Endothelial cell of umbilical vein (primary cell): ENCODE measurements around the gene APP. TPM values are rescaled to one million over a fixed set of nuclear protein-coding genes. Genes with fewer than 3 reads are reported as not detected.
A peak's percentile ranks its signal among the peaks of the same experiment; 100 is the strongest.

Experiments used
- BruUV-seq: library from RNA; stranded (reverse); fragments of 400-500 nt; replicated peaks from 2 replicates; lab custom pipeline; 2021; lab: Mats Ljungman, UMichigan
- CTCF ChIA-PET: fragments of 300-600, 350-600 bp; sonication (Branson Sonifier 250); formaldehyde crosslinking; loops from one replicate; lab custom pipeline; 2021; ENCODE audit warnings: antibody characterized with exemption, inconsistent platforms; lab: Charles Lee
- POLR2A ChIA-PET: fragments of 300-600, 350-600 bp; sonication (Branson Sonifier 250); formaldehyde crosslinking; loops from one replicate; lab custom pipeline; 2021; ENCODE audit warnings: antibody characterized with exemption, inconsistent platforms; lab: Charles Lee
- DNase-seq: peaks from one replicate; pipeline ENCODE4 v3.0.0-alpha.2; 2011; ENCODE audit warnings: low read depth, low spot score
- FAIRE-seq: peaks from 2 replicates; lab custom pipeline; 2011; peaks lifted over from hg19 to GRCh38; lab: Jason Lieb, UNC
- H2AFZ ChIP-seq: 2 replicates; pipeline ENCODE4 v1.6.0; 2012; ENCODE audit warnings: low read depth, low read length, control low read depth, inconsistent platforms
- H3K27ac ChIP-seq: 2 replicates; pipeline ENCODE4 v1.5.1; 2011; ENCODE audit warnings: low read depth, mild to moderate bottlenecking, control low read depth, low read length, moderate library complexity; ENCODE audit not compliant: insufficient read depth
- H3K27me3 ChIP-seq, 2 experiments: 2 replicates each; pipeline versions ENCODE4 v1.6.0 to v1.6.1; 2011; ENCODE audit warnings: low read length in 2 of 2, mixed read lengths in 1 of 2; ENCODE audit not compliant: control insufficient read depth in 2 of 2, insufficient read depth in 2 of 2
- H3K36me3 ChIP-seq, 2 experiments: 2 replicates in 1 of 2; 3 replicates in 1 of 2; pipeline ENCODE4 v1.5.1; 2011; ENCODE audit warnings: low read length in 2 of 2, mild to moderate bottlenecking in 1 of 2, moderate library complexity in 1 of 2; ENCODE audit not compliant: control insufficient read depth in 2 of 2, insufficient read depth in 2 of 2; ENCODE audit errors: extremely low read depth in 1 of 2
- H3K4me1 ChIP-seq: 3 replicates; pipeline ENCODE4 v1.5.1; 2011; ENCODE audit warnings: mild to moderate bottlenecking, low read length; ENCODE audit not compliant: control insufficient read depth, insufficient read depth; ENCODE audit errors: extremely low read depth
- H3K4me2 ChIP-seq: 2 replicates; pipeline ENCODE4 v1.6.1; 2011; ENCODE audit warnings: low read length, control low read depth, mixed read lengths; ENCODE audit not compliant: insufficient read depth
- H3K4me3 ChIP-seq, 3 experiments: fragments of 200-600 bp in 1 of 3; sonication (generic), shearing (Covaris generic) in 1 of 3; replicated peaks in 1 of 3; 2 replicates each; pipeline ENCODE4 v1.5.1; 2011 to 2016; ENCODE audit warnings: control low read depth in 3 of 3, low read length in 3 of 3, mild to moderate bottlenecking in 2 of 3, inconsistent platforms in 1 of 3, low read depth in 1 of 3, moderate library complexity in 1 of 3; ENCODE audit not compliant: insufficient read depth in 1 of 3
- H3K79me2 ChIP-seq: 2 replicates; pipeline ENCODE4 v1.6.0; 2012; ENCODE audit warnings: low read length, inconsistent platforms; ENCODE audit not compliant: control insufficient read depth, insufficient read depth
- H3K9ac ChIP-seq: replicated peaks from 2 replicates; pipeline ENCODE3; 2011; ENCODE audit warnings: low read length, control low read depth; ENCODE audit not compliant: insufficient read depth; ENCODE audit errors: extremely low read depth
- H3K9me1 ChIP-seq: replicated peaks from 3 replicates; pipeline ENCODE4 v1.6.0; 2011; ENCODE audit warnings: mild to moderate bottlenecking, low read length; ENCODE audit not compliant: control insufficient read depth, insufficient read depth; ENCODE audit errors: extremely low read depth
- H3K9me3 ChIP-seq: replicated peaks from 2 replicates; pipeline ENCODE4 v1.5.1; 2012; ENCODE audit warnings: low read length, inconsistent platforms; ENCODE audit not compliant: control insufficient read depth, insufficient read depth
- H4K20me1 ChIP-seq: replicated peaks from 2 replicates; pipeline ENCODE3; 2011; ENCODE audit warnings: mild to moderate bottlenecking, low read length; ENCODE audit not compliant: control insufficient read depth, insufficient read depth; ENCODE audit errors: extremely low read depth
- CTCF ChIP-seq, 2 donors: IDR thresholded peaks; 1 replicate in 1 of 2; 2 replicates in 1 of 2; pipeline ENCODE4 v1.5.1; 2011; ENCODE audit warnings: low read length in 2 of 2, mild to moderate bottlenecking in 2 of 2, moderate library complexity in 2 of 2, control low read depth in 1 of 2, inconsistent platforms in 1 of 2, low read depth in 1 of 2; ENCODE audit not compliant: insufficient read depth in 1 of 2; ENCODE audit errors: extremely low read depth in 1 of 2
- EZH2 ChIP-seq: IDR thresholded peaks from 2 replicates; pipeline ENCODE4 v1.6.1; 2012; ENCODE audit warnings: borderline replicate concordance, low read depth, mild to moderate bottlenecking, moderate library complexity, low read length, inconsistent platforms; ENCODE audit not compliant: severe bottlenecking
- FOS ChIP-seq: IDR thresholded peaks from 2 replicates; pipeline ENCODE4 v1.6.1; 2011; ENCODE audit warnings: mild to moderate bottlenecking, low read length, moderate library complexity, borderline replicate concordance; ENCODE audit not compliant: insufficient read depth
- GATA2 ChIP-seq: IDR thresholded peaks from 2 replicates; pipeline ENCODE4 v1.7.0; 2011; ENCODE audit warnings: low read depth, mild to moderate bottlenecking, moderate library complexity, mixed read lengths, low read length; ENCODE audit not compliant: insufficient read length, insufficient read depth
- JUN ChIP-seq: IDR thresholded peaks from 2 replicates; pipeline ENCODE4 v1.6.1; 2011; ENCODE audit warnings: borderline replicate concordance, low read depth; ENCODE audit not compliant: insufficient read length, insufficient read depth
- MAX ChIP-seq: IDR thresholded peaks from 2 replicates; pipeline ENCODE4 v1.6.1; 2011; ENCODE audit not compliant: insufficient read depth, insufficient read length
- MYC ChIP-seq: IDR thresholded peaks from one replicate; pipeline ENCODE4 v1.6.1; 2011; ENCODE audit warnings: mild to moderate bottlenecking, low read depth, low read length
- POLR2A ChIP-seq: IDR thresholded peaks from 2 replicates; pipeline ENCODE4 v1.6.1; 2012; ENCODE audit warnings: low read depth, mild to moderate bottlenecking, control low read depth, low read length
- POLR2AphosphoS5 ChIP-seq: IDR thresholded peaks from 2 replicates; pipeline ENCODE4 v1.6.1; 2012; ENCODE audit warnings: low read depth, mild to moderate bottlenecking, control low read depth, low read length, moderate library complexity; ENCODE audit not compliant: insufficient read depth
- dilution Hi-C: fragments of 300-500 bp; cut with MboI; formaldehyde crosslinking; loops from one replicate; pipeline ENCODE4 v1.15.0; 2019; ENCODE audit warnings: low sequenced_read_pairs; ENCODE audit not compliant: extremely low pct_ligation_motif_present
- intact Hi-C: fragments of 100-400 bp; cut with micrococcal nuclease; formaldehyde crosslinking; loops from one replicate; pipeline ENCODE4 v1.10.0; 2022
- polyA plus RNA-seq, 4 experiments: library from polyadenylated mRNA; depleted of rRNA in 3 of 4; stranded (reverse) in 3 of 4; unstranded in 1 of 4; fragments of >200 nt; gene quantifications; 2 replicates each; pipeline versions ENCODE4 v1.2.1 to v1.2.3, GENCODE V29; 2011 to 2012; ENCODE audit warnings: missing spikeins in 1 of 4
- total RNA-seq: library from RNA; stranded (reverse); gene quantifications from 2 replicates; pipeline ENCODE4 v1.2.3, GENCODE V29; 2021

The APP gene
- total and polyA plus RNA-seq, 2 donors (not counting 3 experiments of a cell fraction or from before 2014, with no cell fraction given) = 914 to 928 TPM

- peaks cover 38% of the 10 kb centered on the region for H3K79me2 ChIP-seq
- peaks cover 60% of the 10 kb centered on the region for H3K4me1 ChIP-seq
- H2AFZ ChIP-seq = no peak overlapping the region
- dilution Hi-C loops (no loop called here), intact Hi-C loops (loop anchor here (2.0 to 5.0 kb wide), 2 partner anchors 35 to 55 kb away; no protein-coding TSS in a partner anchor)
- CTCF ChIA-PET = interaction anchor here (0.7 to 1.0 kb wide), 2 partner anchors 31 to 242 kb away, joined by 3 read pairs; no protein-coding TSS in a partner anchor
- no peak for DNase-seq
- no peak overlapping the region for H3K4me2 ChIP-seq
- peak overlapping the region; percentile 97 for H3K27ac ChIP-seq
- H3K4me3 ChIP-seq = no peak overlapping the region
- peak; percentile 12 for FAIRE-seq
- peaks cover 0 to 3% of the 10 kb centered on the region in 2 experiments for H3K36me3 ChIP-seq
- H4K20me1 ChIP-seq = no peaks in the 10 kb centered on the region
- H3K9ac ChIP-seq = peak overlapping the region; percentile 19
- H3K9me3 ChIP-seq = no peaks in the 10 kb centered on the region
- H3K9me1 ChIP-seq = no peaks in the 10 kb centered on the region
- no TSS peak for BruUV-seq
- TF ChIP-seq JUN (no peak), POLR2A (no peak), MYC (no peak), FOS (no peak), EZH2 (no peak), MAX (no peak), CTCF (IDR thresholded peaks at IDR 0.05; ENCODE audit: extremely low read depth in 1 of 2, insufficient read depth in 1 of 2, low read depth in 1 of 2, low read length in 2 of 2) (no peak), POLR2AphosphoS5 (no peak), GATA2 (no peak)
- H3K27me3 ChIP-seq = no peaks in the 10 kb centered on the region
- POLR2A ChIA-PET = no interaction called here
Observed at GRCh38 chr21:25927195-25927880, 243.2 kb downstream of the APP start.
